HCT116 (cell line): Measurements from ENCODE around the gene GAB2. TPM values are rescaled to one million over a fixed set of nuclear protein-coding genes. Genes with fewer than 3 reads are reported as not detected.

Experiments used
- ATAC-seq: fragments of 200-7000 bp; cut with Tn5 transposase; 2 replicates; pipeline ENCODE4 v1.9.1; 2020; ENCODE audit warnings: mild to moderate bottlenecking, moderate library complexity
- BruUV-seq: library from RNA; stranded (reverse); fragments of 400-500 nt; replicated peaks from 2 replicates; lab custom pipeline; 2021; lab: Mats Ljungman, UMichigan
- CTCF ChIA-PET: fragments of 300-600 bp; sonication (Branson Sonifier 250); formaldehyde crosslinking; loops from one replicate; lab custom pipeline; 2021; ENCODE audit warnings: antibody characterized with exemption; lab: Charles Lee
- POLR2A ChIA-PET: fragments of 300-600, 350-600 bp; sonication (Branson Sonifier 250); formaldehyde crosslinking; loops from one replicate; lab custom pipeline; 2021; ENCODE audit warnings: antibody characterized with exemption; lab: Charles Lee
- RAD21 ChIA-PET, 2 experiments: fragments of 300-600 bp; sonication (Branson Sonifier 250); formaldehyde crosslinking; loops; one replicate each; lab custom pipeline; 2023; ENCODE audit warnings: low total read pairs in 2 of 2; ENCODE audit not compliant: uncharacterized antibody in 2 of 2, unreplicated experiment in 2 of 2, low non-redundant PET in 1 of 2; lab: Charles Lee
- DNase-seq: peaks from one replicate; pipeline ENCODE4 v3.0.0-alpha.2; 2010; ENCODE audit warnings: low read depth, low spot score
- H2AFZ ChIP-seq: fragments of 200-600 bp; shearing (Covaris generic), sonication (generic); 2 replicates; pipeline ENCODE4 v1.6.1; 2017; ENCODE audit warnings: low read depth, mixed run types, mixed read lengths, antibody characterized with exemption, low read length; ENCODE audit not compliant: poor library complexity, severe bottlenecking
- H3K27ac ChIP-seq: 2 replicates; pipeline ENCODE4 v1.5.1; 2012; ENCODE audit warnings: low read depth, low read length
- H3K27me3 ChIP-seq: fragments of 200-600 bp; sonication (generic); 2 replicates; pipeline ENCODE4 v1.6.1; 2016; ENCODE audit warnings: mixed run types, low read length, mixed read lengths; ENCODE audit not compliant: insufficient read depth
- H3K36me3 ChIP-seq, 2 experiments: fragments of 200-500 bp in 1 of 2; fragments of 200-600 bp in 1 of 2; sonication (Bioruptor generic) in 1 of 2; sonication (generic) in 1 of 2; 2 replicates each; pipeline versions ENCODE4 v1.5.1 to v1.6.1; 2014 to 2016; ENCODE audit warnings: low read length in 2 of 2, inconsistent platforms in 1 of 2, mixed read lengths in 1 of 2, mixed run types in 1 of 2; ENCODE audit not compliant: insufficient read depth in 2 of 2, control insufficient read depth in 1 of 2
- H3K4me1 ChIP-seq, 2 experiments: fragments of 200-600 bp in 1 of 2; sonication (generic) in 1 of 2; 2 replicates each; pipeline versions ENCODE4 v1.5.1 to v1.6.1; 2012 to 2017; ENCODE audit warnings: low read length in 2 of 2, inconsistent platforms in 1 of 2, mild to moderate bottlenecking in 1 of 2, mixed read lengths in 1 of 2, mixed run types in 1 of 2, moderate library complexity in 1 of 2; ENCODE audit not compliant: insufficient read depth in 2 of 2, control insufficient read depth in 1 of 2
- H3K4me2 ChIP-seq: fragments of 200-600 bp; sonication (generic); 2 replicates; pipeline ENCODE4 v1.6.1; 2017; ENCODE audit warnings: mixed run types, low read length, mixed read lengths
- H3K4me3 ChIP-seq, 2 experiments: fragments of 200-600 bp in 1 of 2; sonication (generic) in 1 of 2; replicated peaks in 1 of 2; 2 replicates each; pipeline ENCODE4 v1.5.1; 2011 to 2016; ENCODE audit warnings: low read length in 2 of 2, control low read depth in 1 of 2, low read depth in 1 of 2, mild to moderate bottlenecking in 1 of 2, mixed read lengths in 1 of 2, mixed run types in 1 of 2
- H3K79me2 ChIP-seq: fragments of 200-600 bp; sonication (generic); 2 replicates; pipeline ENCODE4 v1.6.1; 2017; ENCODE audit warnings: mild to moderate bottlenecking, mixed run types, low read length, moderate library complexity, mixed read lengths; ENCODE audit not compliant: insufficient read depth
- H3K9ac ChIP-seq: fragments of 200-600 bp; sonication (generic); 2 replicates; pipeline ENCODE4 v1.6.1; 2016; ENCODE audit warnings: low read length, mixed read lengths
- H3K9me2 ChIP-seq: fragments of 200-600 bp; sonication (generic), shearing (Covaris generic); 2 replicates; pipeline ENCODE4 v1.6.1; 2017; ENCODE audit warnings: mixed run types, mild to moderate bottlenecking, moderate library complexity; ENCODE audit not compliant: insufficient read depth
- H3K9me3 ChIP-seq, 2 experiments: fragments of 200-500 bp in 1 of 2; fragments of 200-600 bp in 1 of 2; sonication (Bioruptor generic) in 1 of 2; sonication (generic) in 1 of 2; 2 replicates each; pipeline ENCODE4 v1.6.1; 2014 to 2017; ENCODE audit warnings: low read length in 2 of 2, mixed read lengths in 2 of 2, inconsistent platforms in 1 of 2, low read depth in 1 of 2, mild to moderate bottlenecking in 1 of 2, mixed run types in 1 of 2, moderate library complexity in 1 of 2; ENCODE audit not compliant: control insufficient read depth in 1 of 2, insufficient read depth in 1 of 2
- H4K20me1 ChIP-seq: fragments of 200-600 bp; sonication (generic), shearing (Covaris generic); 2 replicates; pipeline ENCODE4 v1.6.1; 2017; ENCODE audit warnings: mixed run types, mild to moderate bottlenecking, moderate library complexity; ENCODE audit not compliant: insufficient read depth
- CBX3 ChIP-seq: IDR thresholded peaks from 2 replicates; pipeline ENCODE4 v1.6.1; 2012; ENCODE audit warnings: low read depth
- CTCF ChIP-seq, 3 experiments: fragments of 200-600 bp in 1 of 3; sonication (generic) in 1 of 3; IDR thresholded peaks in 2 of 3; conservative IDR thresholded peaks in 1 of 3; 2 replicates each; pipeline ENCODE4 v1.5.1; 2012 to 2017; ENCODE audit warnings: low read depth in 2 of 3, low read length in 2 of 3, antibody characterized with exemption in 1 of 3, borderline replicate concordance in 1 of 3, control low read depth in 1 of 3, mild to moderate bottlenecking in 1 of 3, mixed read lengths in 1 of 3, mixed run types in 1 of 3, moderate library complexity in 1 of 3; ENCODE audit not compliant: insufficient read depth in 1 of 3
- EZH2 ChIP-seq: fragments of 200-600 bp; sonication (generic); IDR thresholded peaks from 2 replicates; pipeline ENCODE4 v1.6.1; 2017; ENCODE audit warnings: antibody characterized with exemption, mixed run types
- EZH2phosphoT487 ChIP-seq: fragments of 200-600 bp; IDR thresholded peaks from 2 replicates; pipeline ENCODE4 v1.6.1; 2018; ENCODE audit warnings: antibody characterized with exemption, borderline replicate concordance
- FOSL1 ChIP-seq: IDR thresholded peaks from 2 replicates; pipeline ENCODE4 v1.6.1; 2012; ENCODE audit warnings: low read depth
- POLR2A ChIP-seq: IDR thresholded peaks from 2 replicates; pipeline ENCODE4 v1.7.0; 2011; ENCODE audit warnings: borderline replicate concordance; ENCODE audit not compliant: insufficient read depth, insufficient read length; ENCODE audit errors: extremely low read depth
- RAD21 ChIP-seq: IDR thresholded peaks from 2 replicates; pipeline ENCODE4 v1.6.1; 2012; ENCODE audit warnings: low read depth, mild to moderate bottlenecking
- SIN3A ChIP-seq: IDR thresholded peaks from 2 replicates; pipeline ENCODE4 v1.6.1; 2012; ENCODE audit warnings: low read depth
- SP1 ChIP-seq: IDR thresholded peaks from 2 replicates; pipeline ENCODE4 v1.6.1; 2012; ENCODE audit warnings: low read depth
- SRF ChIP-seq: IDR thresholded peaks from 2 replicates; pipeline ENCODE4 v1.6.1; 2012; ENCODE audit warnings: low read depth
- ZFX ChIP-seq: fragments of 450-650 bp; IDR thresholded peaks from 2 replicates; pipeline ENCODE4 v1.6.1; 2017
- intact Hi-C: fragments of 100-400 bp; cut with micrococcal nuclease; formaldehyde crosslinking; loops from 2 replicates; pipeline ENCODE4 v1.10.0; 2022
- total RNA-seq: library from RNA; stranded (reverse); gene quantifications from one replicate; pipeline ENCODE4 v1.2.1, GENCODE V29; 2021; ENCODE audit not compliant: unreplicated experiment

The GAB2 gene
- total RNA-seq, 1 experiment from 2014 or later = 1.9 TPM

GRCh38 chr11:78299000-78299710, 118.5 kb downstream of the GAB2 start:
- H3K9me3 ChIP-seq = no peaks in the 10 kb centered on the region
- no TSS peak for BruUV-seq
- RAD21 ChIA-PET = no interaction called here

GRCh38 chr11:78298291-78298771, 119.3 kb downstream of the GAB2 start:
- no peak overlapping the region for H3K4me2 ChIP-seq
- TF ChIP-seq CBX3 (no peak), CTCF (IDR thresholded peaks at IDR 0.05 in 2 of 3, conservative IDR thresholded peaks at IDR 0.05 in 1 of 3; ENCODE audit: borderline replicate concordance in 1 of 3, insufficient read depth in 1 of 3, low read depth in 2 of 3, low read length in 2 of 3) (no peak), SRF (no peak), POLR2A (no peak), EZH2 (no peak), EZH2phosphoT487 (no peak), FOSL1 (no peak), SP1 (no peak), SIN3A (no peak)
- no TSS peak for BruUV-seq
- ChIA-PET CTCF (no interaction called here), RAD21 (no interaction called here), POLR2A (no interaction called here)
- no peak overlapping the region for H3K27ac ChIP-seq
- no peak for DNase-seq
- no peak overlapping the region for H3K9ac ChIP-seq
- H4K20me1 ChIP-seq = no peaks in the 10 kb centered on the region
- no peak overlapping the region for H3K4me3 ChIP-seq
- no peaks in the 10 kb centered on the region for H3K9me3 ChIP-seq
- peaks cover 0 to 3% of the 10 kb centered on the region in 2 experiments; a peak in 1 of 4 replicates for H3K4me1 ChIP-seq
- H3K9me2 ChIP-seq = no peaks in the 10 kb centered on the region; the same call in 1 of the 2 replicates
- ATAC-seq = no peak
- no peak overlapping the region for H2AFZ ChIP-seq
- H3K79me2 ChIP-seq = no peaks in the 10 kb centered on the region
- no peaks in the 10 kb centered on the region for H3K27me3 ChIP-seq
- no peaks in the 10 kb centered on the region for H3K36me3 ChIP-seq
- intact Hi-C loops = no loop called here

More at GRCh38 chr11:78299000-78299710, 118.5 kb downstream of the GAB2 start:
- ChIA-PET POLR2A (no interaction called here), CTCF (no interaction called here)
- no peak overlapping the region for H3K4me2 ChIP-seq
- H3K27ac ChIP-seq = no peak overlapping the region
- intact Hi-C loops = no loop called here
- H4K20me1 ChIP-seq = no peaks in the 10 kb centered on the region
- peaks cover 0 to 3% of the 10 kb centered on the region in 2 experiments; a peak in 1 of 4 replicates for H3K4me1 ChIP-seq
- no peak for DNase-seq
- no peaks in the 10 kb centered on the region for H3K36me3 ChIP-seq
- no peaks in the 10 kb centered on the region for H3K79me2 ChIP-seq
- no peak for TF ChIP-seq SIN3A
- no peak for TF ChIP-seq POLR2A
- no peak for TF ChIP-seq SP1
- TF ChIP-seq ZFX = no peak
- no peak for TF ChIP-seq CBX3
- no peak for TF ChIP-seq RAD21
- TF ChIP-seq, all 23 proteins: peak for 0
- Histone ChIP-seq H3K4me3 (no peak overlapping the region), H3K9ac (no peak overlapping the region), H3K9me2 (no peaks in the 10 kb centered on the region; the same call in 1 of the 2 replicates), H2AFZ (no peak overlapping the region), H3K27me3 (no peaks in the 10 kb centered on the region)
- ATAC-seq = no peak
